ENCODE measurements around the gene FBXW5. TPM values are rescaled to one million over a fixed set of nuclear protein-coding genes. Genes with fewer than 3 reads are reported as not detected.
A peak's percentile ranks its signal among the peaks of the same experiment; 100 is the strongest.

Gene FBXW5
- total and polyA plus RNA-seq, 2 experiments from 2014 or later = 27.0 to 111 TPM

- TF ChIP-seq, protein P1, sequence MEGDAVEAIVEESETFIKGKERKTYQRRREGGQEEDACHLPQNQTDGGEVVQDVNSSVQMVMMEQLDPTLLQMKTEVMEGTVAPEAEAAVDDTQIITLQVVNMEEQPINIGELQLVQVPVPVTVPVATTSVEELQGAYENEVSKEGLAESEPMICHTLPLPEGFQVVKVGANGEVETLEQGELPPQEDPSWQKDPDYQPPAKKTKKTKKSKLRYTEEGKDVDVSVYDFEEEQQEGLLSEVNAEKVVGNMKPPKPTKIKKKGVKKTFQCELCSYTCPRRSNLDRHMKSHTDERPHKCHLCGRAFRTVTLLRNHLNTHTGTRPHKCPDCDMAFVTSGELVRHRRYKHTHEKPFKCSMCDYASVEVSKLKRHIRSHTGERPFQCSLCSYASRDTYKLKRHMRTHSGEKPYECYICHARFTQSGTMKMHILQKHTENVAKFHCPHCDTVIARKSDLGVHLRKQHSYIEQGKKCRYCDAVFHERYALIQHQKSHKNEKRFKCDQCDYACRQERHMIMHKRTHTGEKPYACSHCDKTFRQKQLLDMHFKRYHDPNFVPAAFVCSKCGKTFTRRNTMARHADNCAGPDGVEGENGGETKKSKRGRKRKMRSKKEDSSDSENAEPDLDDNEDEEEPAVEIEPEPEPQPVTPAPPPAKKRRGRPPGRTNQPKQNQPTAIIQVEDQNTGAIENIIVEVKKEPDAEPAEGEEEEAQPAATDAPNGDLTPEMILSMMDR (conservative IDR thresholded peaks at IDR 0.05; ENCODE audit: low read depth in 2 of 2) = no peak
- TF ChIP-seq, protein P2, sequence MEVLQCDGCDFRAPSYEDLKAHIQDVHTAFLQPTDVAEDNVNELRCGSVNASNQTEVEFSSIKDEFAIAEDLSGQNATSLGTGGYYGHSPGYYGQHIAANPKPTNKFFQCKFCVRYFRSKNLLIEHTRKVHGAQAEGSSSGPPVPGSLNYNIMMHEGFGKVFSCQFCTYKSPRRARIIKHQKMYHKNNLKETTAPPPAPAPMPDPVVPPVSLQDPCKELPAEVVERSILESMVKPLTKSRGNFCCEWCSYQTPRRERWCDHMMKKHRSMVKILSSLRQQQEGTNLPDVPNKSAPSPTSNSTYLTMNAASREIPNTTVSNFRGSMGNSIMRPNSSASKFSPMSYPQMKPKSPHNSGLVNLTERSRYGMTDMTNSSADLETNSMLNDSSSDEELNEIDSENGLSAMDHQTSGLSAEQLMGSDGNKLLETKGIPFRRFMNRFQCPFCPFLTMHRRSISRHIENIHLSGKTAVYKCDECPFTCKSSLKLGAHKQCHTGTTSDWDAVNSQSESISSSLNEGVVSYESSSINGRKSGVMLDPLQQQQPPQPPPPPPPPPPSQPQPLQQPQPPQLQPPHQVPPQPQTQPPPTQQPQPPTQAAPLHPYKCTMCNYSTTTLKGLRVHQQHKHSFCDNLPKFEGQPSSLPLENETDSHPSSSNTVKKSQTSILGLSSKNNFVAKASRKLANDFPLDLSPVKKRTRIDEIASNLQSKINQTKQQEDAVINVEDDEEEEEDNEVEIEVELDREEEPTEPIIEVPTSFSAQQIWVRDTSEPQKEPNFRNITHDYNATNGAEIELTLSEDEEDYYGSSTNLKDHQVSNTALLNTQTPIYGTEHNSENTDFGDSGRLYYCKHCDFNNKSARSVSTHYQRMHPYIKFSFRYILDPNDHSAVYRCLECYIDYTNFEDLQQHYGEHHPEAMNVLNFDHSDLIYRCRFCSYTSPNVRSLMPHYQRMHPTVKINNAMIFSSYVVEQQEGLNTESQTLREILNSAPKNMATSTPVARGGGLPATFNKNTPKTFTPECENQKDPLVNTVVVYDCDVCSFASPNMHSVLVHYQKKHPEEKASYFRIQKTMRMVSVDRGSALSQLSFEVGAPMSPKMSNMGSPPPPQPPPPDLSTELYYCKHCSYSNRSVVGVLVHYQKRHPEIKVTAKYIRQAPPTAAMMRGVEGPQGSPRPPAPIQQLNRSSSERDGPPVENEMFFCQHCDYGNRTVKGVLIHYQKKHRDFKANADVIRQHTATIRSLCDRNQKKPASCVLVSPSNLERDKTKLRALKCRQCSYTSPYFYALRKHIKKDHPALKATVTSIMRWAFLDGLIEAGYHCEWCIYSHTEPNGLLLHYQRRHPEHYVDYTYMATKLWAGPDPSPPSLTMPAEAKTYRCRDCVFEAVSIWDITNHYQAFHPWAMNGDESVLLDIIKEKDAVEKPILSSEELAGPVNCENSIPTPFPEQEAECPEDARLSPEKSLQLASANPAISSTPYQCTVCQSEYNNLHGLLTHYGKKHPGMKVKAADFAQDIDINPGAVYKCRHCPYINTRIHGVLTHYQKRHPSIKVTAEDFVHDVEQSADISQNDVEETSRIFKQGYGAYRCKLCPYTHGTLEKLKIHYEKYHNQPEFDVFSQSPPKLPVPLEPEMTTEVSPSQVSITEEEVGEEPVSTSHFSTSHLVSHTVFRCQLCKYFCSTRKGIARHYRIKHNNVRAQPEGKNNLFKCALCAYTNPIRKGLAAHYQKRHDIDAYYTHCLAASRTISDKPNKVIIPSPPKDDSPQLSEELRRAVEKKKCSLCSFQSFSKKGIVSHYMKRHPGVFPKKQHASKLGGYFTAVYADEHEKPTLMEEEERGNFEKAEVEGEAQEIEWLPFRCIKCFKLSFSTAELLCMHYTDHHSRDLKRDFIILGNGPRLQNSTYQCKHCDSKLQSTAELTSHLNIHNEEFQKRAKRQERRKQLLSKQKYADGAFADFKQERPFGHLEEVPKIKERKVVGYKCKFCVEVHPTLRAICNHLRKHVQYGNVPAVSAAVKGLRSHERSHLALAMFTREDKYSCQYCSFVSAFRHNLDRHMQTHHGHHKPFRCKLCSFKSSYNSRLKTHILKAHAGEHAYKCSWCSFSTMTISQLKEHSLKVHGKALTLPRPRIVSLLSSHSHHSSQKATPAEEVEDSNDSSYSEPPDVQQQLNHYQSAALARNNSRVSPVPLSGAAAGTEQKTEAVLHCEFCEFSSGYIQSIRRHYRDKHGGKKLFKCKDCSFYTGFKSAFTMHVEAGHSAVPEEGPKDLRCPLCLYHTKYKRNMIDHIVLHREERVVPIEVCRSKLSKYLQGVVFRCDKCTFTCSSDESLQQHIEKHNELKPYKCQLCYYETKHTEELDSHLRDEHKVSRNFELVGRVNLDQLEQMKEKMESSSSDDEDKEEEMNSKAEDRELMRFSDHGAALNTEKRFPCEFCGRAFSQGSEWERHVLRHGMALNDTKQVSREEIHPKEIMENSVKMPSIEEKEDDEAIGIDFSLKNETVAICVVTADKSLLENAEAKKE (CRISPR knock-in tag; IDR thresholded peaks at IDR 0.05) = no peak
- TF ChIP-seq ZNF114 (CRISPR knock-in tag; IDR thresholded peaks at IDR 0.05) = no peak
- TF ChIP-seq NANOG (IDR thresholded peaks at IDR 0.05; ENCODE audit: borderline replicate concordance) = no peak
Measured at GRCh38 chr9:136928591-136928990, 15.9 kb downstream of the FBXW5 start (continued).

DNA sequence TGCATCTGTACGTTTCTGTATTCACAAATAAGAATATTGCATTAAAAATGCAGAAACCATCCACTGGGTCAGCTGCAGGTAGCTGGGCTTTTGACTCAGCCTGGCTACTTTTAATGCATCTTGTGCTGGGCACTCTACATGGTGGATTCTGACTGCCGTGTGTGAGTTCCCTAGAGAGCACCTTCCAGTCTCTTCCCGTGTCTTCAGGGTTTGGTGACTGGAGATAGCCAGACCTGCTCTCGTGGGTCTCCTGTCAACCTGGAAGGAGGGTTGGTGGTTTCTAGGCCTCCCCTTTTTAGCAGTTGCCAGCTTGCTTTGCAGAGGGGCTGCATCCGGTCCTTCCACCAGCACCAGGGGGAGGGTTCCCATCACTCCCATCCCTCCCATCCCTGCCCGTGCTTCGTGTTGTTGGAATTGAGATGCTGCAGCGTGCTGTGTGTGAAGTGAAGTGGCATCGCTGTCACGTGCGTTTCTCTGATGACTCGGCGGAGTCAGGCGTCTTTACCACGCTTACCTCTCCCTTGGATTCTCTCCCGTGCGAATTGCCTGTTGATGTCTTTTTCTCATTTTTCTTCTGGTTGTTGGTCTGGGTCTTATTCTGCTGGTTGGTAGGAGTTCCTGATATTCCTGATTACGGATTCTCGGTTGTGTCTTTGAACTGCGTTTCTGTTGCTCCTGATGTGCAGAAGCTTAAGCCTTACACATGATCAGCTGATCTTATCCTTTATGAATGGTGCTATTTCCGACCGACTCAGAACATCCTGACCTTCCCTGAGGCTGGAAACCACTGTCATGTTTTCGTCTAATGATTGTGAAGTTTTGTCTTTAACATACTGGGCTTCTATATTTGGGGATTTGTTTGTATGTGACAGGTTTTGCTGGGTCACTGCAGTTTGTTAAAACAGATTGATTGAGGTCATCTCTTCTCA is 16.9 kb downstream of the FBXW5 start:
- Histone ChIP-seq H3K4me1 (ENCODE audit: insufficient read depth) (no peaks in the 10 kb centered on the region), H3K27ac (ENCODE audit: low read depth) (no peak overlapping the region), H3K36me3 (ENCODE audit: insufficient read depth) (peaks cover 3% of the 10 kb centered on the region; the same call in 1 of the 2 replicates), H3K9me2 (ENCODE audit: insufficient read depth) (no peaks in the 10 kb centered on the region), H2AFZ (no peak overlapping the region), H3F3A (replicated peaks; ENCODE audit: low read depth) (0 out of 2 replicates have a peak, but pooled peaks cover 5% of the 10 kb centered on the region), H3K27me3 (ENCODE audit: insufficient read depth) (no peaks in the 10 kb centered on the region), H3K4me2 (no peak overlapping the region), H3K4me3 (no peak overlapping the region), H4K20me1 (replicated peaks; ENCODE audit: insufficient read depth) (0 out of 2 replicates have a peak, but pooled peaks cover 3% of the 10 kb centered on the region), H3K79me2 (replicated peaks; ENCODE audit: insufficient read depth) (0 out of 2 replicates have a peak, but pooled peaks cover 4% of the 10 kb centered on the region)
- ATAC-seq (no peak), DNase-seq (ENCODE audit: low spot score) (no peak)
- peaks cover 45% of the 10 kb centered on the region for H3K36me3 Mint-ChIP-seq (ENCODE audit: low read depth)
- no peaks in the 10 kb centered on the region; the same call in 2 of the 3 replicates for H3K9me3 Mint-ChIP-seq
- H3K4me3 Mint-ChIP-seq = no peak overlapping the region; the same call in 2 of the 3 replicates
- H3K27ac Mint-ChIP-seq = peak overlapping the region; percentile 10; the same call in 1 of the 2 replicates
- no peaks in the 10 kb centered on the region for H3K4me1 Mint-ChIP-seq
- H3K27me3 Mint-ChIP-seq (ENCODE audit: insufficient read depth, low read depth, poor library complexity) = peaks cover 5% of the 10 kb centered on the region
- TF ChIP-seq, protein P1 (conservative IDR thresholded peaks at IDR 0.05; ENCODE audit: low read depth in 2 of 2) = no peak
- TF ChIP-seq, protein P3, sequence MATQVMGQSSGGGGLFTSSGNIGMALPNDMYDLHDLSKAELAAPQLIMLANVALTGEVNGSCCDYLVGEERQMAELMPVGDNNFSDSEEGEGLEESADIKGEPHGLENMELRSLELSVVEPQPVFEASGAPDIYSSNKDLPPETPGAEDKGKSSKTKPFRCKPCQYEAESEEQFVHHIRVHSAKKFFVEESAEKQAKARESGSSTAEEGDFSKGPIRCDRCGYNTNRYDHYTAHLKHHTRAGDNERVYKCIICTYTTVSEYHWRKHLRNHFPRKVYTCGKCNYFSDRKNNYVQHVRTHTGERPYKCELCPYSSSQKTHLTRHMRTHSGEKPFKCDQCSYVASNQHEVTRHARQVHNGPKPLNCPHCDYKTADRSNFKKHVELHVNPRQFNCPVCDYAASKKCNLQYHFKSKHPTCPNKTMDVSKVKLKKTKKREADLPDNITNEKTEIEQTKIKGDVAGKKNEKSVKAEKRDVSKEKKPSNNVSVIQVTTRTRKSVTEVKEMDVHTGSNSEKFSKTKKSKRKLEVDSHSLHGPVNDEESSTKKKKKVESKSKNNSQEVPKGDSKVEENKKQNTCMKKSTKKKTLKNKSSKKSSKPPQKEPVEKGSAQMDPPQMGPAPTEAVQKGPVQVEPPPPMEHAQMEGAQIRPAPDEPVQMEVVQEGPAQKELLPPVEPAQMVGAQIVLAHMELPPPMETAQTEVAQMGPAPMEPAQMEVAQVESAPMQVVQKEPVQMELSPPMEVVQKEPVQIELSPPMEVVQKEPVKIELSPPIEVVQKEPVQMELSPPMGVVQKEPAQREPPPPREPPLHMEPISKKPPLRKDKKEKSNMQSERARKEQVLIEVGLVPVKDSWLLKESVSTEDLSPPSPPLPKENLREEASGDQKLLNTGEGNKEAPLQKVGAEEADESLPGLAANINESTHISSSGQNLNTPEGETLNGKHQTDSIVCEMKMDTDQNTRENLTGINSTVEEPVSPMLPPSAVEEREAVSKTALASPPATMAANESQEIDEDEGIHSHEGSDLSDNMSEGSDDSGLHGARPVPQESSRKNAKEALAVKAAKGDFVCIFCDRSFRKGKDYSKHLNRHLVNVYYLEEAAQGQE (IDR thresholded peaks at IDR 0.05; ENCODE audit: unreplicated experiment) = no peak
